ENCODE data around the gene APOF.
"Not testable (repeated sequence)": the region's sequence is repeated elsewhere in the genome, so short reads cannot be mapped to it uniquely, and the experiment has no call there.

Gene APOF

GRCh38 chr12:56366948-56367347, 4.3 kb upstream of the APOF start:
- DNase-seq, result no peak

GRCh38 chr12:56361487-56362129, 1.0 kb downstream of the APOF start:
- no peak for DNase-seq

- DNase-seq, result peak; percentile 99
These were observed 2.5 kb downstream of the APOF start, which contains the start of gene STAT2 for GRCh38 chr12:56359851-56360767. Gene STAT2, minus strand, starts transcription at chr12:56360107. Its CDS starts 3,536 bp downstream, at chr12:56356571.

DNA sequence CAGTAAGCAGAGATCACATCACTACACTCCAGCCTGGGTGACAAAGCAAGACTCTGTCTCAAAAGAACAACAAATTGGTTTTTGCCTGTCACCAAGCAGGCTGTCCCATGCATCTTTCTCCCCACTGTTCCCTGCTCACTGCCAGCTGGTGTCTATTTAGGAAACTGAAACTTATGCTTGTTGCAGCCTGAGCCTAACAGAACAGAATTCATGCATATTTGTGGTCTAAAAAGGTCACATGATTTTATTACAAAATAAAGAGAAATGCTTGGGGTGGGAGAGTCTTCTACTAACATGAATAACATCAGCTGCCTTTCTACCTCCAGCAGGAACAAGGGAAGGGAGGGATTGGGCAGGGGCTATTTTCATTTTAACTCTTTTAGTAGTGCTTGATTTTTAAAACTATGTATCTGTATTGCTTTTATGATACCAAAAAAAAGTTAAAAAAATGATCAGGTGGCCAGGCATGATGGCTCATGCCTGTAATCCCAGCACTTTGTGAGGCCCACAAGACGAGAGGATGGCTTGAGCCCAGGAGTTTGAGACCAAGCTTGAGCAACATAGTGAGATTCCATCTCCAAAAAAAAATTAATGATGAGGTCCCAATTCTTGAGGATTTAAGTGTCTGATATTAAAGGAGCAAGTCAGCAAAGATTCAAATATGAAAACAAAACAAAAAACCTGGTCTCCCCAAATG, 3.7 kb downstream of the APOF start:
- no peak for DNase-seq

DNA sequence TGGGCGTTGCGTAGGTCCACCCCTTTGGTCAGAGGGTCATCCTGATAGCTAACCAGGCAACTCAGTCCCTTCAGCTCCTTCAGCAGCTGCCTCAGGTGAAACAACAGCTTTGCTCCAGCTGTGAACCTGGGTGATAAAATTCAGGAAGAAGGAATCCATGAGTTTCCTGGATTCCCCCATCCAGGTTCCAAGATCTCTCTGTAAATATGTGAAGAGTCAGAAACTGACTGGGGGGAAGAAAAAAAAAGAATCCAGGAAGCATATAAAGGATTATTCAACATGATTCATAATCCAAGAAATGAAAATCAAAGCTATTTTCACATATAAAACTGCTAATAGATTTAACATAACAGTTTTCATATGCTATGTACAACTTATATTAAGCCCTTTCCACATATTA, 11.3 kb downstream of the APOF start:
- no peak for DNase-seq

DNA sequence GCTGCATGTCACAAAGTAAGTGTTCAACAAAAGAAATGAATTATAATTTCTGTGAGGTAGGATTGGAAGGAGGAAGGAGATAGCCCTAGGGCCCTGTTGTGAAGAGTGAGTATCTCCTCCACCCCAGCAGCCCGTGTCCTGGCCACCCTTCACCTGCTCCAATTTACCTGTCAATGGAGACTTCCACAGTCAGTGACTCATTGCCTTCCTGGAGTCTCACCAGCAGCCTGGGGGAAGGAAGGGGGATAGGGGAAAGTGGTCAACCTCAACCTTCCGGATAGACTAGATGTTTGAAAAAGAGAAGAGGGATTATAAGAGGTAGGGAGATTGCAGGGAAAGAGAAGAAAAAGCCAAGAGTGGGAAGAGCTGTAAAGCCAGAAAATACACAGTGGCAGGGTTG, 12.0 kb downstream of the APOF start:
- no peak for DNase-seq

DNA sequence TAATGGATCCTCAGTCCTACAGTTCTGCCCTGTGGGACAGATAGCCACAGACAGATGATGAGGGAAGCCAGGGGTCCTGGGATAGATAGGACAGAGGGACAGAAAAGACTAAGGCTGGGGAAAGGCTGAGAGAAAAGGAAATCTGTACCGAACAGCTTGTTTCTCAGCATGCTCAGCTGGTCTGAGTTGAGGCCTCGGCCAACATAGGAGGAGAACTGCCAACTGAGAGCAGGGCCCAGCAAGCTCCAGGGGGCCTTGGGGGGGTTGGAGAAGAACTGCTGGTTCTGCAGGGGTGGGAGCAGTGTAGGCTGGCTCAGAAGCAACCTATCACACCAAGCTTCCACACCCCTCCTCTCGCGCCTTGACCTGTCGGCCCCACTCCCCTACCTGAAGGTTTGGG, 13.9 kb downstream of the APOF start:
- DNase-seq, result no peak

GRCh38 chr12:56347255-56347654, 15.4 kb downstream of the APOF start:
- not testable (repeated sequence) for DNase-seq

DNA sequence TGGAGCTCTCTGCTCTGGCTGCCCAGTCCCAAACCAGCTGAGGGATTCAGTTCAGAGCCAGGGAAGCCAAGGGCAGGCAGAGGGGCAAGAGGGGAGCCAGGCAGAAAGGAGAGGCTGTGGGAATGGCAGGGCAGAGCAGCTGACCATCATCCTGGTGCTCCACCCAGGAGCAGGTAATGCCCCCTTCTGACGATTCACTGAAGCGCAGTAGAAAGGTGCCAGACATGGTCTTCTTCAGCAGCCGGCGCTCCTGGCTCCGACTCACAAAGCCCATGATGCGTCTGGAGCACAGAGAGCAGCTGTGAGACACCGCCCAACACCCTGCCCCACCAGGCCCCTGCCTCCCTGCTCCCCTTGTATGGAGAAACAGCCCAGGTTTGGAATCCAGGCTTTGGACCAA, 16.0 kb downstream of the APOF start:
- DNase-seq, result no peak

- DNase-seq, result not testable (repeated sequence)
These were observed 20.4 kb downstream of the APOF start for GRCh38 chr12:56342290-56342689.

- no peak for DNase-seq
These were observed 21.0 kb downstream of the APOF start for GRCh38 chr12:56341616-56342015.

DNA sequence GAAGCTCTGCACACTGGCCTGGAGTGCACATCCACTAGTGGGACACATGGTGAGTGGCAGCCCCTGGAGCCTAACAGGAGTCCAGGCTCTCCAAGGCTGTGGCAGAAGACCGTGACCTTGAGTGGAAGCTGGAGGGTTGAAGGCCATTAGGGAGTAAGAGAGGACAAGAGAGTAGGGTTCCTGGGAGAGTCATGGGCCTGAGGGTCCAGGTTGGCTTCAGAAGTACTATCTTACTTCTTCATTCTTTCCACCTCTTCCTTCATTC, 23.6 kb downstream of the APOF start:
- no peak for DNase-seq

GRCh38 chr12:56338308-56339157, 24.1 kb downstream of the APOF start, which contains the start of gene IL23A:
Gene IL23A, plus strand, starts transcription at chr12:56338884. Its CDS starts 161 bp downstream, at chr12:56339045.
- DNase-seq, result peak; percentile 88

GRCh38 chr12:56337753-56338251, 24.9 kb downstream of the APOF start:
- no peak for DNase-seq

GRCh38 chr12:56336361-56337167, 26.1 kb downstream of the APOF start:
- no peak for DNase-seq

- DNase-seq, result not testable (repeated sequence)
These were observed 27.1 kb downstream of the APOF start for GRCh38 chr12:56335527-56335926.

GRCh38 chr12:56334490-56334793, 28.2 kb downstream of the APOF start:
- no peak for DNase-seq

GRCh38 chr12:56333679-56334489, 28.8 kb downstream of the APOF start, which contains the start of gene PAN2:
Gene PAN2, minus strand, starts transcription at chr12:56334000. Its CDS starts 906 bp downstream, at chr12:56333094.
- DNase-seq, result peak; percentile 93

DNA sequence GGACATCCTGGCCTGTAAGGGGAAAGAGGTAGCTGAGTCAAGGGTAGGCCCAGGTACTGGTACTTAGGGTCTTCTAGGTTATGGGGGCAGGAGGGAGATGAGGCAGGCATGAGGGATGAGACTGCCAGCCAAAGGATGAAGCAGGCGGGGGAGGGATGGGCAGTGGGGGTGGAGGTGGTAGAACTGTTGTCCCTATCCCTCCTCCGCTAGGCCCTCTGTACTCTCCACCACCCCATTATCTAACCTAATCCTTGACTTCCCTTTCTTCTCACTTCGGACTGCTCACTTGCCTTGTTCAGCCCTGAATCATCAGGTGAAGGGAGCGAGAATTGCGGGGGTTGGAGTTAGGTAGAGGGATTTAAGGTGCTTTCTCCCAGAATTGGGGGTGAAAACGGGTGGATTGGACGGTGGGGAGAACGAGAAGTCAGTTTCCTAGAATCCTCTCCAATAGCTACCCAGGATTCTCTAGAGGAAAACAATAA, 29.4 kb downstream of the APOF start:
- no peak for DNase-seq

DNA sequence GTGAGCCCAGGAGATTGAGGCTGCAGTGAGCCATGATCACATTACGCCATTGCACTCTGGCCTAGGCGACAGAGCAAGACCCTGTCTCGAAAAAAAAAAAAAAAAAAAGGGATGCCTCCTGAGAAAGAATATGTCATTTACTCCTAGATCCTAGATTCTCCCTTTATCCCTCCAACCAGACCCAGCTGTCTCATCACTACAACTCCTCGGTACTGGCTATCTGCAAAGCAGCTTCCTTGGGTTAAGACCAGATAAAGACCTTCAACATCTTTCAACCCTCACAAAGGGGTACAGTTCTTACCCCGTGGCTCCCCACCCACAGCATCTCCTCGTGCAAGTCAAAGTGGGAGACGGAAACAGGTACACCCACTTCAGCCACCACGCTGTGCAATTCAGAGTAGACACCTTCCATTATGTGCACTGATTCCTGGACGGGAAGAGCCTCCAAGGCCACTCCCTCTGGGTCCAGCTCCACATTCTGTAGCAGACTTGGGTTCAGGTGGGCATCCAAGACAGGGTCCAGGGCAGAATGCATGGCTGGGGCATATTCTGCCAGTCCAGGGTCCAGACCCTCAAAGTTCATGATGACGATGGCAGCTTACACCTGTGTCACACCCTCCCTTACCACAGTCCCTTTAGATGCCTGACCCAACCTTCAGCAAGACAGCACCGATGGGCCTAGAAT, 30.0 kb downstream of the APOF start:
- no peak for DNase-seq

Data from activated naive CD4-positive, alpha-beta T cell treated with anti-CD3 and anti-CD28 coated beads, Interleukin-2, amount 50 U/mL, for 16 hours (primary cell).